OCI-LY7 (cell line): ENCODE measurements around the gene GID8.

Experiments used
- CTCF ChIP-seq: fragments of 200-600 bp; sonication (generic); conservative IDR thresholded peaks from 2 replicates; pipeline ENCODE4 v1.5.1; 2014; ENCODE audit warnings: mild to moderate bottlenecking, antibody characterized with exemption, low read length, moderate library complexity, mixed read lengths
- EZH2phosphoT487 ChIP-seq: fragments of 200-600 bp; sonication (generic); IDR thresholded peaks from 2 replicates; pipeline ENCODE4 v1.6.1; 2018; ENCODE audit warnings: low read depth, borderline replicate concordance, mild to moderate bottlenecking, mixed run types, antibody characterized with exemption, low read length, moderate library complexity, mixed read lengths

GRCh38 chr20:62921119-62921687 is 16.7 kb upstream of the GID8 start:
- TF ChIP-seq CTCF (peak; percentile 72), EZH2phosphoT487 (no peak)
